Gastroesophageal sphincter (tissue), 4 donors: Measurements from ENCODE around the gene NOXO1. TPM values are rescaled to one million over a fixed set of nuclear protein-coding genes. Genes with fewer than 3 reads are reported as not detected.
A peak's percentile ranks its signal among the peaks of the same experiment; 100 is the strongest.

Source experiments
- ATAC-seq: fragments of 150-250 bp; one replicate; pipeline ENCODE4 v1.9.1; 2016; ENCODE audit warnings: mild to moderate bottlenecking, moderate library complexity
- H3K27ac ChIP-seq, 4 donors: fragments of 200-600 bp; sonication (generic) in 3 of 4; 1 replicate in 3 of 4; 2 replicates in 1 of 4; pipeline ENCODE4 v1.5.1; 2016 to 2019
- H3K27me3 ChIP-seq: fragments of 200-600 bp; sonication (generic); one replicate; pipeline ENCODE4 v1.5.1; 2019
- H3K36me3 ChIP-seq, 2 donors: fragments of 200-600 bp; sonication (generic); one replicate each; pipeline ENCODE4 v1.5.1; 2019; ENCODE audit warnings: control low read depth in 1 of 2
- H3K4me1 ChIP-seq, 3 donors: fragments of 200-600 bp; sonication (generic); 1 replicate in 2 of 3; 2 replicates in 1 of 3; pipeline ENCODE4 v1.5.1; 2016 to 2019; ENCODE audit warnings: control low read depth in 2 of 3
- H3K4me3 ChIP-seq, 2 donors: fragments of 200-600 bp; sonication (generic); one replicate each; pipeline ENCODE4 v1.5.1; 2019; ENCODE audit warnings: mild to moderate bottlenecking in 1 of 2, moderate library complexity in 1 of 2
- H3K9me3 ChIP-seq, 3 donors: fragments of 200-600 bp; sonication (generic); one replicate each; pipeline ENCODE4 v1.5.1; 2017 to 2019; ENCODE audit warnings: control low read depth in 2 of 3
- EP300 ChIP-seq: sonication (generic); formaldehyde crosslinking; IDR thresholded peaks from one replicate; pipeline ENCODE4 v1.6.1; 2017; ENCODE audit warnings: antibody characterized with exemption, mild to moderate bottlenecking
- POLR2A ChIP-seq, 2 donors: fragments of 450-650 bp; IDR thresholded peaks; one replicate each; pipeline ENCODE4 v1.6.1; 2017; ENCODE audit warnings: antibody characterized with exemption in 2 of 2, mild to moderate bottlenecking in 2 of 2, moderate library complexity in 1 of 2
- POLR2AphosphoS5 ChIP-seq: sonication (generic); formaldehyde crosslinking; IDR thresholded peaks from one replicate; pipeline ENCODE4 v1.6.1; 2017; ENCODE audit warnings: antibody characterized with exemption
- WGBS, 2 donors: methylation state at CpG; one replicate each; pipeline ENCODE4 v1.1.5; 2018; ENCODE audit warnings: low coverage in 1 of 2; 5-methylcytosine and 5-hydroxymethylcytosine counted together
- total RNA-seq, 4 donors: library from RNA; depleted of rRNA; stranded (reverse); fragments of >200 nt; gene quantifications; one replicate each; pipeline ENCODE4 v1.1.0, GENCODE V29; 2016
- TF ChIP-seq, protein P1 (sequence below), 4 experiments: fragments of 200-600 bp in 2 of 4; fragments of 450-650 bp in 2 of 4; sonication (generic) in 1 of 4; IDR thresholded peaks; one replicate each; pipeline ENCODE4 v1.5.1; 2017 to 2019; ENCODE audit warnings: antibody characterized with exemption in 4 of 4, mild to moderate bottlenecking in 2 of 4, moderate library complexity in 2 of 4

The NOXO1 gene
- total RNA-seq, 4 donors from 2014 or later: 1.0 to 1.1 TPM; not detected in 2

DNA sequence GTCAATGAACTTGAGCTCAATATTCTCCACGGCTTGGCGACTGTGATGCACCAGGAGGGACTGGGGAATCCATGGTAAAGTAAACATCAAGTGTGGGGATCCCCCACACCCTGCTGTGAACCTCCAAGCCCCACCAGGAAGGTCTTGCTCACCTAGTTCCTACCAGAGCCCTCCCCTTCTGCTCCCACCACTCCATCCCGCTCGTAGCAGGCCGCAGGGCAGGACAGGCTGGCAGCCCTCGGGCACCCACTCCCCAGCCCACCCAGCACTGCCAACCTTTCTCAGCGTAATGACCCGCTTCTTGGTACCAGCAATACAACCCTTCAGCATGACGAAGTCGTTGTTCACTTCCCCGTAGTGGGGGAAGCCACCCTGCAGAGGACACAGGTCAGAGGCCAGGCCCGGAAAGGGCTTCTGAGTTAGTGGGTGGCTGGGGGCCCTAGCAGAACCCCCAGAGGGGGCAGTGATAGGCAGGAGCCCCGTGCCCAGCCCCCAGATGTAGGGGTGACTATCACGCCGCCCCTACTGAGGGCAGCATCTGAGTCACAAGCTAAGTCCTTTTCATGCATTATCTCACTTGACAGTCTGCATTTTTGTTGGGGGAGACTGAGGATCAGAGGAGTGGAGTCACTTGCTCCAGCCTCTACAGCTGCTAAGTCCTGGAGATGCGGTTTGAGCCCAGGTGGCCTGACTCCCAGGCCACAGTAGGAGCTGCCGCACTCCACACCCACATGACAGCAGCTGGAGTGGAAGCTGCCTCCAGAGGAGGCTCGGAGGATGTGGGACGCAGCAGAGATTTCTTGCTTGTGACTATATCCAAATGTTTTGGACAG, 35.5 kb downstream of the NOXO1 start:
- H3K27ac ChIP-seq: no peak overlapping the region
- H3K4me1 ChIP-seq: peaks cover 2 to 27% (median 11%) of the 10 kb centered on the region in 3 donors
- 75 to 85% methylated on average over 2 to 13 of the region's 19 CpGs for WGBS, 2 donors
- H3K9me3 ChIP-seq: no peaks in the 10 kb centered on the region
- H3K4me3 ChIP-seq: no peak overlapping the region
- no peak for ATAC-seq
- no peak for TF ChIP-seq POLR2A (IDR thresholded peaks at IDR 0.05)
- H3K27me3 ChIP-seq: no peaks in the 10 kb centered on the region
- H3K36me3 ChIP-seq: peaks cover 0 to 6% of the 10 kb centered on the region in 2 donors

DNA sequence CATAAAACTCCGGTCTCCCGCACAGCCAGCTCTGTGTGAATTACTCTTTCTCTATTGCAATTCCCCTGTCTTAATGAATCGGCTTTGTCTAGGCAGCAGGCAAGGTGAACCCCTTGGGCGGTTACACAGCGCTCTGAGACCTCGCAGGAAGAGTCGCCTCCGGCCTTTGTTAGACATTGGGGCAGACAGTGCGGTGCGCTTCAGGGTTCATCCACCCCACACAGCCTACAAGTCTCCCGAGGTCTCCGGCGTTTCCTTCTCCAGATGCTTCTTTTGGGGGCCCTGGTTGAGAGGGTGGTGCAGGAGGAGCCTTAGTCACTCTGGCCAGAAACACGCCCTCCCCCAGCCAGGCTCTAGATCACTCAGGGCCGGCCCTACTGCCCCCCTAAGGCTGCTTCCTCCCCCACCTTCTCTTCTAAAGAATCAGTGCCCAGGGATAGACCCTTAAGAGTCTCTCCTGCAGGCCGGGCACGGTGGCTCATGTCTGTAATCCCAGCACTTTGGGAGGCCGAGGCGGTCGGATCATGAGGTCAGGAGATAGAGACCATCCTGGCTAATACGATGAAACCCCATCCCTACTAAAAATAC, 36.6 kb downstream of the NOXO1 start:
- no peak for TF ChIP-seq POLR2AphosphoS5
- TF ChIP-seq, protein P1, sequence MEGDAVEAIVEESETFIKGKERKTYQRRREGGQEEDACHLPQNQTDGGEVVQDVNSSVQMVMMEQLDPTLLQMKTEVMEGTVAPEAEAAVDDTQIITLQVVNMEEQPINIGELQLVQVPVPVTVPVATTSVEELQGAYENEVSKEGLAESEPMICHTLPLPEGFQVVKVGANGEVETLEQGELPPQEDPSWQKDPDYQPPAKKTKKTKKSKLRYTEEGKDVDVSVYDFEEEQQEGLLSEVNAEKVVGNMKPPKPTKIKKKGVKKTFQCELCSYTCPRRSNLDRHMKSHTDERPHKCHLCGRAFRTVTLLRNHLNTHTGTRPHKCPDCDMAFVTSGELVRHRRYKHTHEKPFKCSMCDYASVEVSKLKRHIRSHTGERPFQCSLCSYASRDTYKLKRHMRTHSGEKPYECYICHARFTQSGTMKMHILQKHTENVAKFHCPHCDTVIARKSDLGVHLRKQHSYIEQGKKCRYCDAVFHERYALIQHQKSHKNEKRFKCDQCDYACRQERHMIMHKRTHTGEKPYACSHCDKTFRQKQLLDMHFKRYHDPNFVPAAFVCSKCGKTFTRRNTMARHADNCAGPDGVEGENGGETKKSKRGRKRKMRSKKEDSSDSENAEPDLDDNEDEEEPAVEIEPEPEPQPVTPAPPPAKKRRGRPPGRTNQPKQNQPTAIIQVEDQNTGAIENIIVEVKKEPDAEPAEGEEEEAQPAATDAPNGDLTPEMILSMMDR (IDR thresholded peaks at IDR 0.05): no peak
- TF ChIP-seq EP300: no peak
- Histone ChIP-seq H3K36me3 (peaks cover 0 to 17% of the 10 kb centered on the region in 2 donors), H3K27ac (no peak overlapping the region), H3K9me3 (no peaks in the 10 kb centered on the region), H3K27me3 (no peaks in the 10 kb centered on the region), H3K4me1 (peaks cover 2 to 34% (median 11%) of the 10 kb centered on the region in 3 donors), H3K4me3 (no peak overlapping the region)
- WGBS, 2 donors: 81 to 88% methylated on average over 4 to 12 of the region's 21 CpGs
- no peak for ATAC-seq

DNA sequence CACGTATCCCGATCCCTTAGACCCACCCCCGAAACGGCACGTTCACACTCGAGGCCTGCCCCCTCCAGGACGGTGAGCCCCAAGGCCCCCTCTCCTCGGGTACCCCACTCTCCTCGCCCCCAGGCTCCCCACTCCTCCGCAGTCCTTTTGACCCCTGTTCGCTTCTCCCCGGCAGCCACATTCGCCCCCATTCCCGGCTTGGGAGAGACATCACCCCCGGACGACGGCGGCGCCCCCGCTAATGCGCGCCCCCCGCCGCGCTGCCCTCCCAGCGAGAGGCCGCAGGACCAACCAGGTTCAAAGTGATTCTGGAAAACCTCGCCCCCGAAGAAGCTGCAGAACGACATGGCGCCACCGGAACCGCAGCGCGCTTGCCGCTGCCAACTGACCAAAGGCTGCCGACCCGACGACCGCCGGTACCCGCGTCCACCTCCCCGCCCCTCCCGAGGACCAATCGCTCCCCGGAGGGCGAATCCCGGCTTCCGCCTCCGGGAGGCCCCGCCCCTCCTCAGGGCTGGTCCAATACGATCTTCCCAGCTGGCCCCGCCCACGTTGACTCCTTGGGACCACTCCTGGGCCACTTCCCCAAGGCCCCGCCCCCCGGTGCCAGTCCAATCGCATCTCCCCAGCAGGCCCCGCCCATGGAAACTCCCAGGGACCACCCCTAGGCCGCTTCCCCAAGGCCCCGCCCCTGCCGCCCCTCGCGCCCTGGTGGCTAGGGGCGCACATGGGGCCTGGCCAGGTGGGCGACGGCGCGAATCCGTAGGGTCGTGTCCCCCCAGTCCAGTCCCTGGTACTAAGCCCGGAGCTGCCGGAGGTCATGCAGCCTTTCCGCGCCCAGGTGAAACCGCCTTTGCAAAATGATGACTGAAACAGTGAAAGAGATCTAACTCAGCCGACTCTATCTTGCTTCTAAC, 38.2 kb downstream of the NOXO1 start, which contains the start of gene MSRB1:
Gene MSRB1 (minus strand): TSS at position 390 of the 917 bp plus-strand sequence. CDS start 43 bp downstream, at position 347.
- Histone ChIP-seq H3K27ac (peak within 1 kb of the TSS; percentile 92 to 96 (median 96)), H3K36me3 (peaks cover 0 to 33% of the 10 kb centered on the region in 2 donors), H3K9me3 (no peaks in the 10 kb centered on the region), H3K4me1 (peaks cover 2 to 34% (median 11%) of the 10 kb centered on the region in 3 donors), H3K4me3 (peak within 1 kb of the TSS; percentile 87 to 92), H3K27me3 (no peaks in the 10 kb centered on the region)
- 5 to 10% methylated on average over 5 to 6 of the region's 77 CpGs for WGBS, 2 donors
- peak; percentile 96 to 97 for TF ChIP-seq POLR2A (IDR thresholded peaks at IDR 0.05)
- peak; percentile 99 for TF ChIP-seq POLR2AphosphoS5
- TF ChIP-seq, protein P1 (IDR thresholded peaks at IDR 0.05): peak in 1 of 4 experiments; percentile 17
- TF ChIP-seq EP300: no peak
- ATAC-seq: peak; percentile 97

DNA sequence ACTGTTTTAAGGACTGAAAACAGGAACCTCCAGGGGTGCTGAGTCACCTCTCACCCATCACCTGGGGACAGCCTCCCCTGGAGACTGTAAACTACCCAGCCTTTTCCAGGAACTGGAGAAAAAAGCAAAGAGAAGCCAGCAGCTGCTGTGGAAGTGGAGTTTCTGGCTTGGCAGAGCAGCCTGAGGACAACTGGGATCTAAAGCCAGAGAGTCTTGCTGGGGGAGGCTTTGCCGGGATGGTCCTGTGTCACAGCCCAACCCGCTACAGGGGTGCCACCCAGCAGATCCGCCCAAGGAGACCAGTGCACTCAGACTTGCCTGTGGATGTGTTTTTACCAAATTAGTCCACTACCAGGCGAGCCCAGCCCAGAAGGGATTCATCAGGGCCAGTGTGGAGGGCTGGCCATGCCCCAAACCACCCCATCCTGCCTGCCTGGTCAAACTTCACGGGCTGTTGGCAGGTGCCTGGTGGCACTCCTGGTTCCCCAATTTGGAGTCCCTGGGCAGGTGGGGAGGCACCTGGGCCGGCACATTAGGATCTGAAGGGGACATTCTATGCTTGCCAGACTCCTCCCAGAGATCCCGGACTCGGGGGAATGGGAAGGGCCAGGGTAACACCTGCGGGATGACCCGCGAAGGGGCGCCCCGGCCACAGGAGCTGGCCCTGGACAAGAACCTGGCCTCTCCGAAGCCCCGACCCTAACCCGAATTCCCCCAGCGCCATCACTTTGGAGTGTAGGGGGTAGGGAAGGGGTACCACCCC, 39.0 kb downstream of the NOXO1 start:
- no peak for ATAC-seq
- Histone ChIP-seq H3K9me3 (no peaks in the 10 kb centered on the region), H3K4me3 (peak overlapping the region; percentile 87 to 92), H3K36me3 (peaks cover 0 to 42% of the 10 kb centered on the region in 2 donors), H3K27me3 (no peaks in the 10 kb centered on the region), H3K4me1 (peaks cover 2 to 34% (median 11%) of the 10 kb centered on the region in 3 donors), H3K27ac (peak overlapping the region; percentile 92 to 96 (median 96))
- TF ChIP-seq POLR2AphosphoS5 (peak; percentile 48), EP300 (no peak), POLR2A (IDR thresholded peaks at IDR 0.05) (peak; percentile 17 to 34)
- TF ChIP-seq, protein P1 (IDR thresholded peaks at IDR 0.05): no peak
- 4% methylated on average over 4 of the region's 17 CpGs; no CpG with 5 or more reads in 1 of the 2 donors for WGBS, 2 donors
